SK-N-SH treated with all-trans-retinoic acid at 6 μM for 48 hours (cell line): ENCODE measurements around the gene IFT57.

ENCODE experiments used
- ATAC-seq: fragments of 200-7000 bp; cut with Tn5 transposase; 3 replicates; pipeline ENCODE4 v1.9.1; 2020; ENCODE audit warnings: mild to moderate bottlenecking, moderate library complexity
- ARNTL ChIP-seq: fragments of 450-650 bp; formaldehyde crosslinking; IDR thresholded peaks from 2 replicates; pipeline ENCODE4 v1.5.0; 2020; ENCODE audit warnings: low read depth, mild to moderate bottlenecking, moderate library complexity, borderline replicate concordance
- BACH2 ChIP-seq: fragments of 250-450 bp; sonication (Bioruptor Pico); IDR thresholded peaks from 2 replicates; pipeline ENCODE4 v1.9.0; 2021; ENCODE audit warnings: mild to moderate bottlenecking, borderline replicate concordance
- CSDC2 ChIP-seq: fragments of 250-450 bp; sonication (Bioruptor Pico); IDR thresholded peaks from 2 replicates; pipeline ENCODE4 v1.5.0; 2020; ENCODE audit warnings: mild to moderate bottlenecking, moderate library complexity
- ESRRG ChIP-seq: fragments of 250-450 bp; sonication (Bioruptor Pico); IDR thresholded peaks from 2 replicates; pipeline ENCODE4 v1.6.1; 2021; ENCODE audit warnings: mild to moderate bottlenecking
- GLIS3 ChIP-seq: fragments of 250-450 bp; sonication (Bioruptor Pico); IDR thresholded peaks from 2 replicates; pipeline ENCODE4 v1.5.0; 2020; ENCODE audit warnings: mild to moderate bottlenecking, moderate library complexity
- ISL1 ChIP-seq: fragments of 250-450 bp; sonication (Bioruptor Pico); IDR thresholded peaks from 2 replicates; pipeline ENCODE4 v2.1.2; 2022; ENCODE audit warnings: mild to moderate bottlenecking, moderate library complexity
- OSR1 ChIP-seq: fragments of 250-450 bp; sonication (Bioruptor Pico); IDR thresholded peaks from 2 replicates; pipeline ENCODE4 v1.8.0; 2022; ENCODE audit warnings: moderate library complexity, mild to moderate bottlenecking, inconsistent platforms
- PPARA ChIP-seq: fragments of 250-450 bp; sonication (Bioruptor Pico); IDR thresholded peaks from 2 replicates; pipeline ENCODE4 v1.5.0; 2020; ENCODE audit warnings: mild to moderate bottlenecking, borderline replicate concordance
- RARB ChIP-seq: fragments of 250-450 bp; sonication (Bioruptor Pico); IDR thresholded peaks from 2 replicates; pipeline ENCODE4 v1.8.0; 2021; ENCODE audit warnings: mild to moderate bottlenecking, moderate library complexity
- SNAI2 ChIP-seq: fragments of 250-450 bp; sonication (Bioruptor Pico); IDR thresholded peaks from 2 replicates; pipeline ENCODE4 v1.5.0; 2020; ENCODE audit warnings: mild to moderate bottlenecking, moderate library complexity
- TCF4 ChIP-seq: fragments of 250-450 bp; sonication (Bioruptor Pico); IDR thresholded peaks from 2 replicates; pipeline ENCODE4 v1.8.0; 2021; ENCODE audit warnings: mild to moderate bottlenecking, moderate library complexity, borderline replicate concordance
- TOX ChIP-seq: fragments of 250-450 bp; sonication (Bioruptor Pico); IDR thresholded peaks from 2 replicates; pipeline ENCODE4 v1.8.0; 2021; ENCODE audit warnings: mild to moderate bottlenecking, moderate library complexity, borderline replicate concordance
- ZC3H10 ChIP-seq: fragments of 250-450 bp; sonication (Bioruptor Pico); IDR thresholded peaks from 2 replicates; pipeline ENCODE4 v1.5.1; 2021; ENCODE audit warnings: mild to moderate bottlenecking, moderate library complexity
- ZFP3 ChIP-seq: fragments of 250-450 bp; sonication (Bioruptor Pico); IDR thresholded peaks from 2 replicates; pipeline ENCODE4 v1.5.0; 2020; ENCODE audit warnings: mild to moderate bottlenecking, moderate library complexity
- ZFP30 ChIP-seq: fragments of 450-650 bp; formaldehyde crosslinking; IDR thresholded peaks from 2 replicates; pipeline ENCODE4 v1.5.0; 2022; ENCODE audit warnings: mild to moderate bottlenecking, moderate library complexity
- ZNF565 ChIP-seq: fragments of 450-650 bp; formaldehyde crosslinking; conservative IDR thresholded peaks from 2 replicates; pipeline ENCODE4 v1.5.0; 2020; ENCODE audit warnings: low read depth, mild to moderate bottlenecking, moderate library complexity
- ZNF8 ChIP-seq: fragments of 450-650 bp; formaldehyde crosslinking; IDR thresholded peaks from 2 replicates; pipeline ENCODE4 v1.5.0; 2020; ENCODE audit warnings: mild to moderate bottlenecking, moderate library complexity
- TF ChIP-seq, protein P1 (sequence below): fragments of 250-450 bp; sonication (Bioruptor Pico); IDR thresholded peaks from 2 replicates; pipeline ENCODE4 v1.5.0; 2020; ENCODE audit warnings: mild to moderate bottlenecking, moderate library complexity
- TF ChIP-seq, protein P2 (sequence below): fragments of 250-450 bp; sonication (Bioruptor Pico); IDR thresholded peaks from 2 replicates; pipeline ENCODE4 v1.5.1; 2020; ENCODE audit warnings: low read depth, mild to moderate bottlenecking, moderate library complexity
- TF ChIP-seq, protein P3 (sequence below): fragments of 250-450 bp; sonication (Bioruptor Pico); IDR thresholded peaks from 2 replicates; pipeline ENCODE4 v1.5.1; 2021; ENCODE audit warnings: mild to moderate bottlenecking, moderate library complexity
- TF ChIP-seq, protein P4 (sequence below): fragments of 250-450 bp; sonication (Bioruptor Pico); IDR thresholded peaks from 2 replicates; pipeline ENCODE4 v1.8.0; 2020; ENCODE audit warnings: mild to moderate bottlenecking, moderate library complexity, borderline replicate concordance
- TF ChIP-seq, protein P5 (sequence below): fragments of 250-450 bp; sonication (Bioruptor Pico); IDR thresholded peaks from 2 replicates; pipeline ENCODE4 v1.8.0; 2021; ENCODE audit warnings: low read depth, mild to moderate bottlenecking, moderate library complexity, borderline replicate concordance

IFT57 gene

DNA sequence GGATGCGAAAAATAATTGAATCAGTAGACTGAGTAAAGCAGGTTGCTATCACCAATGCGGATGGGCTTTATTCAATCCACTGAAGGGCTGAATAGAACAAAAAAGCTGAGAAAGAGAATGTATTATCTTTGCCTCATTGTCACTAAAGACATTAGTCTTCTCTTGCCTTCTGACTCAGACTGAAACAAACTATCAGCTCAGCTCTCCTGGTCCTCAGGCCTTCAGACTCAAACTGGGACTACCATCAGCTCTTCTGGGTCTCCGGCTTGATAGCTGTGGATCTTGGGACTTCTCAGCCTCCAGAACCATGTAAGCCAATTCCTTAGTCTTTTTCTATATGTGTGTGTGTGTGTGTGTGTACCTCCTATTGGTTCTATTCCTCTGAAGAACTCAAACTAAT, 12.6 kb downstream of the IFT57 start:
- TF ChIP-seq, protein P1, sequence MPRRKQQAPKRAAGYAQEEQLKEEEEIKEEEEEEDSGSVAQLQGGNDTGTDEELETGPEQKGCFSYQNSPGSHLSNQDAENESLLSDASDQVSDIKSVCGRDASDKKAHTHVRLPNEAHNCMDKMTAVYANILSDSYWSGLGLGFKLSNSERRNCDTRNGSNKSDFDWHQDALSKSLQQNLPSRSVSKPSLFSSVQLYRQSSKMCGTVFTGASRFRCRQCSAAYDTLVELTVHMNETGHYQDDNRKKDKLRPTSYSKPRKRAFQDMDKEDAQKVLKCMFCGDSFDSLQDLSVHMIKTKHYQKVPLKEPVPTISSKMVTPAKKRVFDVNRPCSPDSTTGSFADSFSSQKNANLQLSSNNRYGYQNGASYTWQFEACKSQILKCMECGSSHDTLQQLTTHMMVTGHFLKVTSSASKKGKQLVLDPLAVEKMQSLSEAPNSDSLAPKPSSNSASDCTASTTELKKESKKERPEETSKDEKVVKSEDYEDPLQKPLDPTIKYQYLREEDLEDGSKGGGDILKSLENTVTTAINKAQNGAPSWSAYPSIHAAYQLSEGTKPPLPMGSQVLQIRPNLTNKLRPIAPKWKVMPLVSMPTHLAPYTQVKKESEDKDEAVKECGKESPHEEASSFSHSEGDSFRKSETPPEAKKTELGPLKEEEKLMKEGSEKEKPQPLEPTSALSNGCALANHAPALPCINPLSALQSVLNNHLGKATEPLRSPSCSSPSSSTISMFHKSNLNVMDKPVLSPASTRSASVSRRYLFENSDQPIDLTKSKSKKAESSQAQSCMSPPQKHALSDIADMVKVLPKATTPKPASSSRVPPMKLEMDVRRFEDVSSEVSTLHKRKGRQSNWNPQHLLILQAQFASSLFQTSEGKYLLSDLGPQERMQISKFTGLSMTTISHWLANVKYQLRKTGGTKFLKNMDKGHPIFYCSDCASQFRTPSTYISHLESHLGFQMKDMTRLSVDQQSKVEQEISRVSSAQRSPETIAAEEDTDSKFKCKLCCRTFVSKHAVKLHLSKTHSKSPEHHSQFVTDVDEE: no peak
- TF ChIP-seq ZC3H10 (CRISPR knock-in tag): no peak
- TF ChIP-seq ISL1 (CRISPR knock-in tag): no peak
- TF ChIP-seq RARB (CRISPR knock-in tag): no peak
- TF ChIP-seq, protein P2, sequence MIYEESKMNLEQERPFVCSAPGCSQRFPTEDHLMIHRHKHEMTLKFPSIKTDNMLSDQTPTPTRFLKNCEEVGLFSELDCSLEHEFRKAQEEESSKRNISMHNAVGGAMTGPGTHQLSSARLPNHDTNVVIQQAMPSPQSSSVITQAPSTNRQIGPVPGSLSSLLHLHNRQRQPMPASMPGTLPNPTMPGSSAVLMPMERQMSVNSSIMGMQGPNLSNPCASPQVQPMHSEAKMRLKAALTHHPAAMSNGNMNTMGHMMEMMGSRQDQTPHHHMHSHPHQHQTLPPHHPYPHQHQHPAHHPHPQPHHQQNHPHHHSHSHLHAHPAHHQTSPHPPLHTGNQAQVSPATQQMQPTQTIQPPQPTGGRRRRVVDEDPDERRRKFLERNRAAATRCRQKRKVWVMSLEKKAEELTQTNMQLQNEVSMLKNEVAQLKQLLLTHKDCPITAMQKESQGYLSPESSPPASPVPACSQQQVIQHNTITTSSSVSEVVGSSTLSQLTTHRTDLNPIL: no peak
- no peak for TF ChIP-seq OSR1 (CRISPR knock-in tag)
- TF ChIP-seq, protein P3, sequence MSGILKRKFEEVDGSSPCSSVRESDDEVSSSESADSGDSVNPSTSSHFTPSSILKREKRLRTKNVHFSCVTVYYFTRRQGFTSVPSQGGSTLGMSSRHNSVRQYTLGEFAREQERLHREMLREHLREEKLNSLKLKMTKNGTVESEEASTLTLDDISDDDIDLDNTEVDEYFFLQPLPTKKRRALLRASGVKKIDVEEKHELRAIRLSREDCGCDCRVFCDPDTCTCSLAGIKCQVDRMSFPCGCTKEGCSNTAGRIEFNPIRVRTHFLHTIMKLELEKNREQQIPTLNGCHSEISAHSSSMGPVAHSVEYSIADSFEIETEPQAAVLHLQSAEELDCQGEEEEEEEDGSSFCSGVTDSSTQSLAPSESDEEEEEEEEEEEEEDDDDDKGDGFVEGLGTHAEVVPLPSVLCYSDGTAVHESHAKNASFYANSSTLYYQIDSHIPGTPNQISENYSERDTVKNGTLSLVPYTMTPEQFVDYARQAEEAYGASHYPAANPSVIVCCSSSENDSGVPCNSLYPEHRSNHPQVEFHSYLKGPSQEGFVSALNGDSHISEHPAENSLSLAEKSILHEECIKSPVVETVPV (CRISPR knock-in tag): no peak
- no peak for TF ChIP-seq ZFP3
- TF ChIP-seq ZNF565 (CRISPR knock-in tag): no peak
- TF ChIP-seq TCF4: no peak
- TF ChIP-seq ZNF8 (CRISPR knock-in tag): no peak
- TF ChIP-seq, protein P4, sequence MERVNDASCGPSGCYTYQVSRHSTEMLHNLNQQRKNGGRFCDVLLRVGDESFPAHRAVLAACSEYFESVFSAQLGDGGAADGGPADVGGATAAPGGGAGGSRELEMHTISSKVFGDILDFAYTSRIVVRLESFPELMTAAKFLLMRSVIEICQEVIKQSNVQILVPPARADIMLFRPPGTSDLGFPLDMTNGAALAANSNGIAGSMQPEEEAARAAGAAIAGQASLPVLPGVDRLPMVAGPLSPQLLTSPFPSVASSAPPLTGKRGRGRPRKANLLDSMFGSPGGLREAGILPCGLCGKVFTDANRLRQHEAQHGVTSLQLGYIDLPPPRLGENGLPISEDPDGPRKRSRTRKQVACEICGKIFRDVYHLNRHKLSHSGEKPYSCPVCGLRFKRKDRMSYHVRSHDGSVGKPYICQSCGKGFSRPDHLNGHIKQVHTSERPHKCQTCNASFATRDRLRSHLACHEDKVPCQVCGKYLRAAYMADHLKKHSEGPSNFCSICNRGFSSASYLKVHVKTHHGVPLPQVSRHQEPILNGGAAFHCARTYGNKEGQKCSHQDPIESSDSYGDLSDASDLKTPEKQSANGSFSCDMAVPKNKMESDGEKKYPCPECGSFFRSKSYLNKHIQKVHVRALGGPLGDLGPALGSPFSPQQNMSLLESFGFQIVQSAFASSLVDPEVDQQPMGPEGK (CRISPR knock-in tag): no peak
- no peak for TF ChIP-seq SNAI2 (CRISPR knock-in tag)
- TF ChIP-seq PPARA (CRISPR knock-in tag): no peak
- no peak for TF ChIP-seq BACH2 (CRISPR knock-in tag)
- TF ChIP-seq GLIS3 (CRISPR knock-in tag): no peak
- no peak for TF ChIP-seq CSDC2 (CRISPR knock-in tag)
- no peak for TF ChIP-seq ARNTL
- TF ChIP-seq ZFP30: no peak
- TF ChIP-seq, all 23 proteins: peak for 0
- no peak for ATAC-seq

DNA sequence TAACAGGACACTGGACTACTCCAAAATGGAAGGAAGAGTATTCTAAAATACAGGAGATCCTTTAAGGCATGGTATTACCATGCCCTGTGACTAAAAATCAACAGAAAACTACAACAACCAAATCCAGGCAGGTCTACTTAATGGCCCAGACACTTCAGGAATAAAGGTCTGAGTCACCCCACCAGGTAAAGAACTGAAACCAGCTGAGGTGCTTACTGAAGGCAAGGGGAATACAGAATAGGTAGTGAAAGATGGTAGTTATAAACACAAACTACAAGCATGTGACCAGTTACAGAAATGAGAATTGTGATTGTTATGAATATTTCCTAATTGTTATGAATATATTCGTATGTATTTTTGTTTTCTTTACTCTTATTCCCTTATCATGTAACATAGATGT, 13.4 kb downstream of the IFT57 start:
- no peak for ATAC-seq
- no peak for TF ChIP-seq ZFP30
- TF ChIP-seq, protein P3 (CRISPR knock-in tag): no peak
- TF ChIP-seq ZNF565 (CRISPR knock-in tag): no peak
- TF ChIP-seq OSR1 (CRISPR knock-in tag): no peak
- TF ChIP-seq SNAI2 (CRISPR knock-in tag): no peak
- no peak for TF ChIP-seq ZC3H10 (CRISPR knock-in tag)
- TF ChIP-seq ARNTL: no peak
- no peak for TF ChIP-seq RARB (CRISPR knock-in tag)

DNA sequence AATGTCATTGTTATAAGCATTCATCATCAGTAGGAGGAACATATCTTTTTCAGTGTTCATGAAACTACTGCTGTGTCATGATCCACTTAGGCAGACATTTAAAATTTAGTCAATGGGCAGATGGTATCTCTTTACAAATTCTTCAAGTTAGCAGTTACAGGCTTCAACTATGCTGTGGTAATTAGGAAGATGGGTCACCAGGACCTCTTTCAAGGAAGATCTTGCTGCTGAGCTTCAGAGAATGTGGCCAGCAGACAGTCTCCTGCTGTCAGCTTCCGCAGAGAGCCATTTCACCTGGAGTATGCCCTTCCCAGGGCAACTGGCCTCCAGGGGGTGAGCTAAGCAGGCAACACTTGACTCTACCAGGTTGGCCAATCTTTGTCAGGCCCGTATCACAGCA, 19.4 kb downstream of the IFT57 start:
- ATAC-seq: no peak
- TF ChIP-seq, protein P4 (CRISPR knock-in tag): no peak
- TF ChIP-seq ARNTL (no peak), SNAI2 (CRISPR knock-in tag) (no peak), ZFP30 (no peak), CSDC2 (CRISPR knock-in tag) (no peak), ZNF565 (CRISPR knock-in tag) (no peak), PPARA (CRISPR knock-in tag) (no peak), ZFP3 (no peak), ESRRG (no peak), TOX (no peak)
- TF ChIP-seq, protein P5, sequence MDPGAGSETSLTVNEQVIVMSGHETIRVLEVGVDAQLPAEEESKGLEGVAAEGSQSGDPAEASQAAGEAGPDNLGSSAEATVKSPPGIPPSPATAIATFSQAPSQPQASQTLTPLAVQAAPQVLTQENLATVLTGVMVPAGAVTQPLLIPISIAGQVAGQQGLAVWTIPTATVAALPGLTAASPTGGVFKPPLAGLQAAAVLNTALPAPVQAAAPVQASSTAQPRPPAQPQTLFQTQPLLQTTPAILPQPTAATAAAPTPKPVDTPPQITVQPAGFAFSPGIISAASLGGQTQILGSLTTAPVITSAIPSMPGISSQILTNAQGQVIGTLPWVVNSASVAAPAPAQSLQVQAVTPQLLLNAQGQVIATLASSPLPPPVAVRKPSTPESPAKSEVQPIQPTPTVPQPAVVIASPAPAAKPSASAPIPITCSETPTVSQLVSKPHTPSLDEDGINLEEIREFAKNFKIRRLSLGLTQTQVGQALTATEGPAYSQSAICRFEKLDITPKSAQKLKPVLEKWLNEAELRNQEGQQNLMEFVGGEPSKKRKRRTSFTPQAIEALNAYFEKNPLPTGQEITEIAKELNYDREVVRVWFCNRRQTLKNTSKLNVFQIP: no peak
- TF ChIP-seq, protein P2: no peak
